ENCODE results near the gene HOXB6.

Gene HOXB6

DNA sequence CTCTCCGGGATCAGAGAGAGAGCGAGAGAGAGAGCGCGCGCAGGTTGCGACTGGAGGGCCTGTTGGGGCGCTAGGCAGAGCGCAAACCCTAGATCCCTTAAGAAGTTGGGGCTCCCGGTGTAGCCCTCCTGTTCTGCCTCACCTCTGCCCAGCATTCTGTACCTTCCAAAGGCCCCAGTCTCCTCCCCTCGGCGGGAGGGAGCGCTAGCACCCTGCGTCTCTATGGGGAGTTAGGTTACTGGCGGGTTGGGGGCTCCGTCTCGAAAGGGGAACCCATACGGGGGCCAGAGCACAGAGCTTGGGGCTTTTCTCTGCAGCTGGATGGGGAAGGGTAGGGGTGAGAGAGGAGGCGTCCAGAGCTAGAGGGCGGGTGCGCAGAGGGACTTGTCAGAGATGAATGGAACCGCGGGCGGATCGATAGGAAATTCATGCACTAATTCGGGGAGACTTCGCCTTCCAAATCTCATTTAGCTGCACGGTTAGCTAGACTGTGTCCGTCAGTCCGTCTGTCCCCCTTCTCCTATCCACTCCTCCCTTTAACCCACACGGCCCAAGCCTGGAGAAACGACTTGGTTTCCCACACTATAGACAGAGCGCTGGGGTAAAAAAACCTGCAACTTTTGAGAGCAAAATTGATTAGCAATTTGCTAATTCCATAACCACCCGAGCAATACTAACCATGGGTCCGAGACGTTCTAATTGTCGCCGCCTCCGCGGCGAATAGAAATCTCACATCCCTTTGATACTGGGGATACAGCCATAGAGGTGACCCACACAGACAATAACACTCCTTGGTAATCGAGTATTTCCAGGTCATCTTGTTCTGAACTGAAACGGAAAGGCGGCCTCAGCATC is 25.9 kb downstream of the HOXB6 start:
- DNase-seq (ENCODE audit: low spot score), result peak; percentile 6

DNA sequence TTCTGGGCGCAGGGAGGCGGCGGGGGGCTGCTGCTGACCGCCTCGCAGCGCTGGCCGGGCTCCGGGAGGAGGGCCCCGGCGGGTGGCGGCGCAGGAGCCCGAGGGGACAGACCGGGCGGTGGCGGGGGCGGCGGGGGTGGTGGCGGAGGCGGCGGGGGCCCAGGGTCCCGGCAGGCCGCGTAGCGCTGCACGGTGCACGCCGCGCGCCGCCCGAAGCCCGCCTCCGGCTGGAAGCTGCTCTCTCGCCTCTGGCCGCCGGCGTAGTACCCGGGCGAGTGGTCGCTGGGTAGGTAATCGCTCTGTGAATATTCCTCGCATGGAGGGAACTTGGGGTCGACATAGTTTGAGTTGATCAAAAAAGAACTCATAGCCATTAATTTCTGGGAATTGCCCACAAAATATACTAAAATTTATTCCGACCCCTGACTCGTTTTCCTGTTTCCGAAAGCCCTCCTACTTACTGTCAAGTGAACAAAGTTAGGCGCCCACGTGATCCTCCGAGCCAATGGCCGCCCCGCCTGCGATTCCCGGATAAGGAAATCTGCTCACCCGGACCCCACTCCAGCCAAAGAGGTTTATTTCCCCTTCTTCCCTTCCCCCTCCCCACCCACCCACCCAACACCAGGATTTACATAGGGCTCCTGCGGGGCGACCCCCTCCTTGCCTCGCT is 26.7 kb downstream of the HOXB6 start, which contains the start of gene HOXB4:
Gene HOXB4, minus strand, starts transcription at position 405 of the 670 bp plus-strand sequence. Its CDS starts 31 bp downstream, at position 374.
- DNase-seq (ENCODE audit: low spot score), result peak; percentile 35

DNA sequence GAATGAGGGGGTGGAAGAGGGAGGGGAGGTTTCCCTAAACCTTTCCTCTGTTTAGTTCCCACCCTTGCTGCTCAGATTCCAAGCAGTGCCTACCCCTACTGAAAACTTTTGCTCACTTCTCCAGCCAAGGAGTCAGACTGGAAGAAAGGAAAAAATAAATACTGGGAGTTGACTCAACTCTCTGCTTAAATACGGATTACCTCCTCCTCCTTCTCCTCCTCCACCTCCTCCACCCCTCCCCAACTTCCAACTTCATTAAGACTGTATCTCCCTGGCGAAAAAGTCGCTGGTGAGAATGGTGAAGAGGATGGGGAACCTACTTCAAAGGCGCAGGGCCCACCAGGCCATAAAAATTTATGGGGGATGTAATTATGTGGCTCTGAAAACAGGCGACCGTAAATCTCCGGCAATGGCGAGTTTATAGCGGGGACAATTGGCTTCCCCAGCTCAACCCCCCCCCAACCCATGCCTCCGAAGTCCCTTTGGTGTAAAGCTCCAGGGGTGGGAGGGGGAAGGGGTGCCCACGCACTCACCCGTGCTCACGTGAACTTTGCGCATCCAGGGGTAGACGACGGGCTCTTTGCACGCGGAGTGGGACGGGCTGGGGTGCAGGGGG is 27.3 kb downstream of the HOXB6 start:
- DNase-seq (ENCODE audit: low spot score), result no peak

DNA sequence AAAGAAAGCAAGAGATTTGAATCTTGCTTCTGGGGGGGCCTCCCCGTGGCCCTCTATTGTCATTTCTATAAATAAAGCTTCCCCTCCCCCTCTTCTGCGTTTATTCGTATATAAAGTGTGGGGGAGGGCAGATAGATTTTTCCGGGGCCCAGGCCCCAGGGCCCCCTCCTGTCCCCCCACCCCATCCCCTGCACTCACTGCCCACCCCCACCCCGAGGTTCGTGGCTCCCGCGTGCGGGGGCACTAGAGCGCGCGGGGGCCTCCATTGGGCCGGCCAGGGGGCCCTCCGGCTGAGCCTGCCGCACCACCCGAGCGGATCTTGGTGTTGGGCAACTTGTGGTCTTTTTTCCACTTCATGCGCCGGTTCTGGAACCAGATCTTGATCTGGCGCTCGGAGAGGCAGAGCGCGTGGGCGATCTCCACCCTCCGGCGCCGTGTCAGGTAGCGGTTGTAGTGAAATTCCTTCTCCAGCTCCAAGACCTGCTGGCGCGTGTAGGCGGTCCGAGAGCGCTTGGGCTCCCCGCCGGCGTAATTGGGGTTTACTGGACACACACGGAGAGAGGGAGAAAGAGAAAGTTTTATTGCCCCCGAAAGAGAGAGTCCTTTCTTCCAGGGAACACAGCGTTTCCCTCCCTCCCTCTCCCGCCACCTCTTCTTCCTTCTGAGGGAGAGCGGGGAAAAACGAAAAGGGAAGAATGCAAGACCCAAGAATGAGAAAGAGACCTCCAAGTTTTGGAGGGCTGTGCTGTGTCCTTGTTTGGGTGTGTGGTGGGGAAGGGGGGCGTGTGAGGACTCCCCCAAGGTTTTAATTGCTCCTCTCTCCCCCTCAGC is 28.1 kb downstream of the HOXB6 start:
- DNase-seq (ENCODE audit: low spot score), result peak; percentile 23

DNA sequence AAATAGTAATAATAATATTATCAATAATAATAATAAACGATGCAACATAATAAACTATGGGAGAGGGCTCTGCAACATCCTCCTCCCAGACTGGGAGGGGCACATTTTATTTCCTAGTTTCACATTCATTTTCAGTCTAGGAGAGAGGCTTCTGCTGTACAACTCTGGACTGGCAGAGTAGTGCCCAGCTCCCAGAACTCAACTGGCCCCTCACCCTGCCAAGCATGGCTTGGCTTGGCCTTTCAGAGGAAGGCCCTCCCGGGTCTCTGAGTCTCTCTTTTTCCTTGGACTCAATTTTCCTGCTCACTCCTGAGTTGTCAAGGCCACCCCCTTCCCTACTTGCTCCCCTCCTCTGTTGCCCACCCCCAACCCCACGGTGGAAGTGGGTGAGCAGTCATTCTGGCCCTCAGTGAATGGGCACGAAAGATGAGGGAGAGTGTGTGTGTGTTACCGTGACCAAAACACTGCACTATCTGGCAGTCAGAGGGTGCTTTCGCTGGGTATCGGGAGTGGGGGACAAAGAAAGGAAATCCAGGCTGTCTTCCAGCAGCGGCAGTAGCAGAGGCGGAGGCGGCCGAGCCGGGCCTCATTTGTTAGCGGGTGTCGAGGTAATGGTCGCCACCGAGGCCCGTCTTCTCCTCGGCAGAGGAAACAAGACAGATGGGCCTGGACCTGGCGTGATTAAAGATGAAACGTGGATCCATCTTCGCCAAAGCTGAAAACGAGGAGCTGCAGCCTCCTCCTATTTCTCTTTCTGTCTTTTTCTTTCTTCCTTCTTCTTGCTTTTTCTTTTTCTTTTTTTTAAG is 28.9 kb downstream of the HOXB6 start:
- DNase-seq (ENCODE audit: low spot score), result no peak

DNA sequence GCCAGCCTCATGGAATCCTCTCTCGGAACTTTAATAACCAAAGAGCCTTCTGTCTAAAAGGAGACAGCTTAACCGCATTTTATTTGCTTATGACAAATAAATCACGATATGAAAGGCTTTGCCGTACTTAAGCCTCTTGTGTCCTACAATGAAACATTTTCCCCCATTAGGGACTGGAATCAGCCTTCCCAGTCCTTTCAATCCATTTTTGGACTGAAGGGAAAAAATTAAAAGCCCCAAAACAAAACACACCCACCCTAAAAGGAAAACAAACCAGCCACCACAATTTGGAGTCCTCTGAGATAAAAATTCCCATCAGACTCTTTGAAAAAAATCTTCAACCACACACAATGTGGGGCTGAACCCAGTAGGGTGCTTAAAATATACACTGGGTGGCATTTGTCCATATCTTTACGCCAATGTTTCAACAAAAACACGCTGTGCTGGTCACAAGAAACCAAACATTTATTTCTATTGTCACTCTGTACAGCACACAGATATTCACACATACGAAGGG is 29.7 kb downstream of the HOXB6 start:
- DNase-seq (ENCODE audit: low spot score), result no peak

DNA sequence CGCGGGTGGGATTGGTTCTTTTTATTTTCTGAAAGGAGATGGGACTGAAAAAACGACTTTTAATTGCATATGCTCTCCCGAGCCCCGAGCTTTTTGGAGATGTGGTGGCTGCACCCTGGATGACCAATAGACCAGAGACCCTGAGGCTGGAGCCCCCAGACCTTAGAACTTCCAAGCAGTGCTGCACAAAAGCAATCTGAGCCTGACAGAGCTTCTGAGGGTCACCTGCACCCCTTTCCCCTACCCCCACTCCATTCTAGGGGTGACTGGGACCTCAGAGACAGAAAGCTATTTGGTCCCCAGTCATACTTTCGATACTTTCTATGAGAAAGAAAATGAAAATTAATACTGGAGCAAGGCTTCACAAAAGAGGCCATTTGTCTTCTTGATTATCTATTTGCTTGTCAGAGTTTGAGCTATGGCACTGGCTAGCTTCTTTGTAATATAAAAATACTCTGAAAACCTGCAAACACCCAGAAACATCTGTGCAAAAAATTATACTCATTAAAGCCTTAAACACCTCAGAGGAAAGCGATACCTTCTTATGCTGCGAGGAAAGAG is 30.2 kb downstream of the HOXB6 start:
- DNase-seq (ENCODE audit: low spot score), result no peak

DNA sequence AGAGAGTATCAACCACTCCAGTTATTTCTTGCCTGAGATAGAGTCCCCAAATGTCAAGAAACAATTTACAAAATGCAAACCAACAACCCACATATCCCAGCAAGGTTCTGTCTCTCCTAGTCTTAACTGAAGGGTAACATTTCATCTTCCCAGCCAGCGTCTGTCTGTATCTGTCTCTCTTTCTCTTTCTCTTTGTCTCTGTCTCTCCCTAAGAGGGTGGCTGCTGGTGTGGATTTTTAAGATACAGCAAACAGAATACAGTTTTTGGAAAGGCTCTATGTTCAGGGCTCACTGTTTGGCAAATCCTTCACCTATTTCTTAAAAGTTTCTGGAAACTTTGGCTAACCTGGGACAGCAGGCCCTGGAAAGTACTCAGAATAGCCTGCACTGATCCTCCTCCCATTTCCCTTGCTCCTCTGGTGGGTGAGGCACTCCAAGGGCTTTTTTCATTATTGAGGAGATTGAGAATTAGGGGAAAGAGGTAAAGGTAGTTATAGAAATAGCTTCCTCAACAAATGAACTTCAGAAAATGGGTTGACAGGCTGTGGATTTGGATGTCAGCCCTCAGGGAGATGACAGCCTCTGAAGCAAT is 32.9 kb downstream of the HOXB6 start:
- DNase-seq (ENCODE audit: low spot score), result no peak

DNA sequence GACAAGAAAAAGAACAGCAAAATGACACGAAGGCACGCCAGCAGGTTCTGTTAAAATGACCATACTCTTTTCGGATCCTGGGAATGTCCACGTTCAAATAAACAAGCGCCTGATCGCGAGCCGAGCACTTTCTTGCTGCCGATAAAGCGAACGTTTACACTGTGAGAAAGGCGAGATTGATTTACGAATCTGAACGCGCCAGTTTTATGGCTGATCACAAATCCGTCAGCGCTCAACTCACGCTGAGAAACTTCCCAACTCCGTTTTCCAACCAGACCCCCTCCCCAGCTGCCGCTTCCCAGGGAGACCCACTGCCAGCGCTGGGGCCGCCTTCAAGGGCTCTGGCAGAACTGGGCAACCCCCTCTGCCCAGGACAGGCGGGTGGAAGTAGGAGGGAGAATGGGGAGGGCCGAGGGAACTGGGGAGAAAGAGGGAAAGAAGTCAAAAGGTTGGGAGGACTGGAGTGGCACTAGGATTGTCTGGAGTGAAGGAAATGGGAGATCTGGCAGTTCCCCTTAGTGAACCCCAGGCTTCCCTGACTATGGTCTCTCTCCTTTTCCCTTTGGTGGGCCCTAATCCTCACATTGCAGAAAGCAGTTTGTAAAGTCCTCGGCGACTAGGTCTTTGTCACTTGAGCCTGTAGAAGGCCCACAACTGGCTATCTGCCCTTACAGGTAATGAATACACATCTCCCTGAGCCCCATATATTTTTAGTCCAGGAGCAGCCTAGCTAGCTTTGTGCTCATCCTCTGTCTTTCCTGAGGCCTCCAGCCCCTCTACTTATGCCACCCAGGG is 33.6 kb downstream of the HOXB6 start:
- no peak for DNase-seq (ENCODE audit: low spot score)

DNA sequence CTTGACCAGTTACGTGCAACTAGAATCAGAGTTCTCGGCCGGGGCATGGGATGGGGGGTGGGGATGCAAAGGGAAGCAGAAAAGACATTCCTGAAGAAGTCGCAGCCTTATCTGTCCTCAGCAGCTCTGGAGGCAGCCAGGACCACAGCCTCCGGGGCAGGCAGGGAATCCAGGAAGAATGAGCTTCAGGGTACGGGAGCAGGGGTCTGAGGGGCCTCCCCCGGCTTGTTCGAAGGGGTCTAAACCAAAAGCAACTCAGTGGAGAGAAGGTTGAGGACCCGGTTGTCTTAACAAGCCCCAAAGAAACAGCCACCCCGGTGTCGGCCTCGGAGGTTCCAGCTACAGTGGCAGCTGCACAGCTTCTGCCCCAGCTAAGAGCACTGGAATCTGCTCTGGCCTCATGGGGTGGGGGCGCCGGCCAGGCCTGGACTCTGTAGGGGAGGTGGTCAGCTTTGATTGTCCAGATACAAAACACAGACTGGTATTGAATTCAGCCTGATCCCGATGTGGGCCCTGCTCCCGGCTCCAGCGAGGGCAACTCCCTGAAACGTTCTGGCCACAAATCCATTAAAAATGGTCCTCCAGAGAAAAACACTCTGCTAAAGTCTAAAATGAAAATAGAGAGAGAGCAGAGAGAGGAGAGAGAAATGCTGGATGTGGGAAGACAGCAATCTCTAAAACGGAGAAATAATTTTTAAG is 34.3 kb downstream of the HOXB6 start:
- DNase-seq (ENCODE audit: low spot score), result no peak

DNA sequence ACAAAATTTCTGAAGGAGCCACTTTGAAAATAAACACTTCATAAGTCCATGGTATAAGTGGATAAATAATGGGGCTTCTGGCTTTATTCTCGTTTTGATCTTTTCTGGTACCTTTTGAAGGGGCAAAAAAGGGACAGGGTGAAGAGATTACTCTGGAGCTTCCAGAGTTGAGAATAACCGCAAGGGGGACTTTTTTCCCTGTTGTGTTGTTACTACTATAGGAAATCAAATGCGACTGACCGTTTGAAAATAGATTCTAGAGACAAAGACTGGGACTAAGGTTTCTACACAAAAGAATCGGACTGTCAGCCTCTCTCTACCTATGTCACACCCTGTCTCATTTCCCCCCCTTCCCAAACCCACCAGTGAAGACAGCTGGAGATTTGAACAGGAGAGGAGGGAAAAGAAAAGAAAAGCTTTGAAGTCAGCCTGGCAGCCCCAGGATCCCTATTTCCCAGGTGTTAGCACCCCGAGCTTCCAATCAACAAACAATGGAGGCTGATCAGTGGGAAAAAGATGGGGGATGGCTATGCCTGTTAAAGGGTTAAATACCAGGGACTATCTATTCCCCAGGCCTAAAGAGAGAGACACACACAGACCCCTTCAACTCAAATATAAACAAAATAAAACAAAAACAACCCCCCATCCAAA is 35.0 kb downstream of the HOXB6 start:
- DNase-seq (ENCODE audit: low spot score), result no peak

DNA sequence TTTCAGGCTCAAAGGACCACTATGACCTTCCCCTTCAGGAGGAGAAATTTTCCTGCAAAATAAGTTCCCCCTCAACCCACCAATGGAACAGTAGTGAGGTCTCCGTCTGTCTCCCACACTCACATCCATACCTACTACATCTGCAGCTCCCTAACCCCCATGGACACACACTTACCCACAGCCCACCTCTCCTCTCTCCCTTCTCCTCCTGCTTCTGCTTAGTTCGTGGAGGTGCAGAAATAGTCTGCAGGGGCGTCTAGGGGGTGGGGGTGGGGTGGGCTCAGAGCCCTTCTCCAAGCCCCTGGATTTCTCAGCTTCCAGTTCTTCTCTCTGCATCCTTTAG is 35.6 kb downstream of the HOXB6 start:
- no peak for DNase-seq (ENCODE audit: low spot score)

DNA sequence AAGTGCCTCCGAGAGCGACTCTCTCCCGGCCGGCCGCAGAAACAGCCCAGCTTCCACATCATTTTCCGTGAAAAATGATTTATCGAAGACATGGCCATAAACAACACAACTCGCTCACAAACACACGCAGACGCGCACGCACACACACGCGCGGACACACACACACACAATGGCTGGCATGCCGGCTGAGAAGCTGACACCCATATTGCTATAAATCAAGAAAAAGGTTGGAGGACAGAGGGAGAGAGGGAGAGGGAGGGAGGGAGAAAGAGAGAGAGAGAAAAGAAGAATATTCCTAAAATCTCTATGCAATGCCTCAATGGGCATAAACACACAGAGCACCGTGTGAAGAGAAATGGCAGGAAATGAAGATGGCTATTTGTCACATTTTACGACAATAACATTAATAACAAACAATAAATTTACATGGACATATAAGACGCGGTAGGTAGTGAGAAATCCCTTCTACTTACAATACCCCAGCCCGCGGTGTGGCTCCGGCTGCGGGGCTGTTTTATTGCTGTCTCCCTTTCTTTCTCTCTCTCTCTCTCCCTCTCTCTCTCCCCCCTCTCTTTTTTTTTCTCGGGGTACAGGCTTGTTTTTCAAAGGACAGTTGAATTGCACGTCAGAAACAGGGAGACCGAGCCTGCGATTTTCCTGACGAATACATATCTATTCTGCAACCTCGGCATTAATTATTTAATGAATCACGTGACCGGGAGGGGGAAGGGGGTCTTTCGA is 36.1 kb downstream of the HOXB6 start:
- DNase-seq (ENCODE audit: low spot score), result no peak

DNA sequence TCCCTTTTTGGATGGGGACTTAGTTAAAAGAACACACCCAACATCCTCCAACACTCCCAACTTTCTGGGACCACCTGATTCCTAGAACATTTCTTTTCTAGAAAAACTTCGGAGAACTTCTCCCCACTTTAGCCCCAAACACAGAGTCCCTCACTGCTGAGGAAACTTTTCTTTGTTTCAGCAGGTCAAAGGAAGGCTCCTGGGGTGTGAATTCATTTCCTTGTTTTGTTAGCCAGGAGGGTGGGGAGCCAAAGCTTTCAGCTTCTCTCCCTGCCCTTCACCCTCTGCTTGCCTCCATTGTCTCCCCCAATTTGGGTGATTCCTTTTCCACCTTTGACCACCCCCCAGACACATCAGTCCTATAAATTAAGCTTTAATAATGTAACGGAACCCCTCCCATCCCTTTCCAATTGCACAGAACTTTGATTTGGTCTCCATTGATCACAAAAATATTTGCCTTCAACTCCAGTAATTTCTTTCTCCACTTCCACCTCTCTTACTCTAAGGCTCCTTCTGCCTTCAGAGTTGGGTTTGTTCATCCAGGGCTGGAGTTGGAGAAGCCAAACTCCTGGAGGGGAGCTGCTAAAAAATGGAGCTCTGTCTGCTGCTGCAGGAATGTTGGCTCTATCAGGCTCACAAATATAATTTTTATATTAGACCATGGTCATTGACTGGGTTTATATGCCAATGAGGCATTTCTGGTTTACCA is 37.0 kb downstream of the HOXB6 start:
- no peak for DNase-seq (ENCODE audit: low spot score)

DNA sequence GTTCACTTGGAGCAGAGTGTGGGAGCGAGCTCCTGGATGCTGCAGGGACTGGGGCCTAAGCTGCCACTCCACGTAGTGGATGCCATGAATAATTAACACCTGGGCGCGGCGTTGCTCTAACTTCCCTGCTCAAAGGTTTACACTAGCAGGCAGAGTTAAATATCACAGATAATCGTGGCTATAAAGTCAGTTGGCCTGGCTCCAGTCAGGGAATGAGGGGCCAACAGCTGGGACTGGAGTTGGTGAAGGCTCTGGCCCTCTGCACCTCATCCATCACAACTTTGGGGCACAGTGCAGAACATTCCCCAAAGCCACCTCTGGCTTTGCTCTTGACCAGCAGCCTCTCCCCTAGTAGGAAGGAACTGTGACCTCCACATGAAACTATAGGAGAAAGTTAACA is 37.6 kb downstream of the HOXB6 start:
- DNase-seq (ENCODE audit: low spot score), result no peak

DNA sequence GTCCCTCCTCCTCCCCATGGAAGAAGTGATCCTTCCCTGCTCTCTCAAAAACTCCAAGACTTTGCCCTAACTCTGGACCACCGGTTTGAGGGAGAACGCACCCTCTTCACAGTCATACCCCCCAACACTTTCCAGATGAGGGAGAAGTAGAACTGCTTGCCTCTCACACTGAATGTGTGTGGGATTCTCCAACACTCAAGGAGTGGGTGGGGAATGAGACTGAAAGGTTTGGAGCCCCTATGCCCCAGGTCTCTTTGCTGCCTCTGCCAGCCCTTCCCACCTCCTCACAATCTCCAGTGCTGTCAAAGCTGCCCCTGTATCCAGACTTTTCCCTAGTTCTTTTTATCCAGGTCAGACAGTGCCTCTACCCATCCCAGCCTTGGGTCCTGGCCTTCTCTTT is 38.1 kb downstream of the HOXB6 start:
- DNase-seq (ENCODE audit: low spot score), result no peak
